ENCODE data around the gene ITGA5.

- TF ChIP-seq POLR2A (IDR thresholded peaks at IDR 0.05), result no peak
- TF ChIP-seq, protein P1, sequence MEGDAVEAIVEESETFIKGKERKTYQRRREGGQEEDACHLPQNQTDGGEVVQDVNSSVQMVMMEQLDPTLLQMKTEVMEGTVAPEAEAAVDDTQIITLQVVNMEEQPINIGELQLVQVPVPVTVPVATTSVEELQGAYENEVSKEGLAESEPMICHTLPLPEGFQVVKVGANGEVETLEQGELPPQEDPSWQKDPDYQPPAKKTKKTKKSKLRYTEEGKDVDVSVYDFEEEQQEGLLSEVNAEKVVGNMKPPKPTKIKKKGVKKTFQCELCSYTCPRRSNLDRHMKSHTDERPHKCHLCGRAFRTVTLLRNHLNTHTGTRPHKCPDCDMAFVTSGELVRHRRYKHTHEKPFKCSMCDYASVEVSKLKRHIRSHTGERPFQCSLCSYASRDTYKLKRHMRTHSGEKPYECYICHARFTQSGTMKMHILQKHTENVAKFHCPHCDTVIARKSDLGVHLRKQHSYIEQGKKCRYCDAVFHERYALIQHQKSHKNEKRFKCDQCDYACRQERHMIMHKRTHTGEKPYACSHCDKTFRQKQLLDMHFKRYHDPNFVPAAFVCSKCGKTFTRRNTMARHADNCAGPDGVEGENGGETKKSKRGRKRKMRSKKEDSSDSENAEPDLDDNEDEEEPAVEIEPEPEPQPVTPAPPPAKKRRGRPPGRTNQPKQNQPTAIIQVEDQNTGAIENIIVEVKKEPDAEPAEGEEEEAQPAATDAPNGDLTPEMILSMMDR (IDR thresholded peaks at IDR 0.05), result no peak
These were observed 502 bp downstream of the ITGA5 start for GRCh38 chr12:54418441-54419087.
